K562 (cell line): ENCODE data around the gene TAPBPL. TPM values are rescaled to one million over a fixed set of nuclear protein-coding genes. Genes with fewer than 3 reads are reported as not detected.

Experiments
- ATAC-seq: fragments of 200-7000 bp; cut with Tn5 transposase; 3 replicates; pipeline ENCODE4 v1.9.1; 2020; ENCODE audit warnings: moderate library complexity
- BruUV-seq: library from RNA; stranded (reverse); fragments of 400-500 nt; replicated peaks from 2 replicates; lab custom pipeline; 2021; lab: Mats Ljungman, UMichigan
- CTCF ChIA-PET: fragments of 300-600 bp; formaldehyde crosslinking; extraction: SDS; loops from one replicate; lab custom pipeline; 2021; ENCODE audit warnings: low intra/inter-chr PET ratio; lab: Yijun Ruan, JAX
- POLR2A ChIA-PET: fragments of 300-600, 350-650 bp; sonication (Branson Sonifier 250); formaldehyde crosslinking; extraction: SDS; loops from one replicate; lab custom pipeline; 2021; ENCODE audit warnings: antibody characterized with exemption, inconsistent platforms; lab: Yijun Ruan, JAX
- DNase-seq, 4 experiments: peaks; one replicate each; pipeline versions ENCODE4 v3.0.0 to v3.0.0-alpha.2; 2011 to 2018; ENCODE audit warnings: low spot score in 3 of 4, mixed read lengths in 3 of 4; ENCODE audit errors: extremely low read depth in 1 of 4
- FAIRE-seq: peaks from 2 replicates; lab custom pipeline; 2011; peaks lifted over from hg19 to GRCh38; lab: Jason Lieb, UNC
- H2AFZ ChIP-seq: 2 replicates; pipeline ENCODE4 v1.6.0; 2011; ENCODE audit warnings: low read depth, low read length, control low read depth, inconsistent platforms
- H3K27ac ChIP-seq: fragments of 200-600 bp; 3 replicates; pipeline ENCODE4 v1.8.0; 2011; ENCODE audit warnings: low read depth, mild to moderate bottlenecking, control low read depth, inconsistent platforms, low read length, moderate library complexity, mixed read lengths; ENCODE audit errors: extremely low read depth
- H3K27me3 ChIP-seq, 2 experiments: fragments of 300-600 bp in 1 of 2; 2 replicates in 1 of 2; 3 replicates in 1 of 2; pipeline versions ENCODE4 v1.6.0 to v1.8.0; 2011; ENCODE audit warnings: inconsistent platforms in 2 of 2, low read length in 2 of 2, mild to moderate bottlenecking in 1 of 2, mixed read lengths in 1 of 2, moderate library complexity in 1 of 2; ENCODE audit not compliant: control insufficient read depth in 2 of 2, insufficient read depth in 2 of 2
- H3K36me3 ChIP-seq: fragments of 300-600 bp; 3 replicates; pipeline ENCODE4 v1.8.0; 2011; ENCODE audit warnings: mild to moderate bottlenecking, low read length, inconsistent platforms; ENCODE audit not compliant: control insufficient read depth, insufficient read depth
- H3K4me1 ChIP-seq, 2 experiments: fragments of 200-600 bp in 1 of 2; replicated peaks in 1 of 2; 2 replicates in 1 of 2; 3 replicates in 1 of 2; pipeline versions ENCODE4 v1.5.1 to v1.8.0; 2011; ENCODE audit warnings: inconsistent platforms in 2 of 2, low read length in 2 of 2, mild to moderate bottlenecking in 1 of 2, mixed read lengths in 1 of 2, moderate library complexity in 1 of 2; ENCODE audit not compliant: control insufficient read depth in 2 of 2, insufficient read depth in 2 of 2
- H3K4me2 ChIP-seq: 2 replicates; pipeline ENCODE4 v1.6.1; 2011; ENCODE audit warnings: low read length, control low read depth, inconsistent platforms, mixed read lengths; ENCODE audit not compliant: insufficient read depth
- H3K4me3 ChIP-seq: fragments of 200-600 bp; sonication (generic), shearing (Covaris generic); 2 replicates; pipeline ENCODE4 v1.5.1; 2016; ENCODE audit warnings: control low read depth, inconsistent platforms
- H3K79me2 ChIP-seq: fragments of 200-600 bp; 3 replicates; pipeline ENCODE4 v1.8.0; 2011; ENCODE audit warnings: low read length, inconsistent platforms; ENCODE audit not compliant: control insufficient read depth, insufficient read depth
- H3K9ac ChIP-seq, 2 experiments: 2 replicates each; pipeline versions ENCODE4 v1.6.0 to v1.6.1; 2011; ENCODE audit warnings: low read depth in 2 of 2, low read length in 2 of 2, control low read depth in 1 of 2, inconsistent platforms in 1 of 2, mild to moderate bottlenecking in 1 of 2, mixed read lengths in 1 of 2; ENCODE audit not compliant: insufficient read depth in 1 of 2
- H3K9me1 ChIP-seq: one replicate; pipeline ENCODE4 v1.6.0; 2011; ENCODE audit warnings: inconsistent platforms, mild to moderate bottlenecking, low read length, moderate library complexity; ENCODE audit not compliant: control insufficient read depth, insufficient read depth
- H3K9me3 ChIP-seq: replicated peaks from 2 replicates; pipeline ENCODE4 v1.5.1; 2011; ENCODE audit warnings: low read depth, low read length, inconsistent platforms; ENCODE audit not compliant: control insufficient read depth, insufficient read depth
- H4K20me1 ChIP-seq: replicated peaks from 2 replicates; pipeline ENCODE4 v1.6.1; 2011; ENCODE audit warnings: low read length, inconsistent platforms, mixed read lengths; ENCODE audit not compliant: control insufficient read depth, insufficient read depth
- CLOCK ChIP-seq: fragments of 250-450 bp; sonication (Bioruptor Pico); IDR thresholded peaks from 2 replicates; pipeline ENCODE4 v1.4.0; 2020; ENCODE audit warnings: mild to moderate bottlenecking, moderate library complexity, borderline replicate concordance
- EGR1 ChIP-seq: fragments of 450-650 bp; conservative IDR thresholded peaks from 2 replicates; pipeline ENCODE4 v1.6.1; 2017; ENCODE audit warnings: mild to moderate bottlenecking
- ELF2 ChIP-seq: fragments of 250-450 bp; sonication (Bioruptor Pico); IDR thresholded peaks from 2 replicates; pipeline ENCODE4 v1.5.0; 2021; ENCODE audit warnings: mild to moderate bottlenecking
- ETV1 ChIP-seq: fragments of 450-650 bp; conservative IDR thresholded peaks from 2 replicates; pipeline ENCODE4 v1.6.1; 2016; ENCODE audit warnings: missing genetic modification characterization, control low read depth, low read depth, missing compliant biosample characterization
- HIVEP1 ChIP-seq: fragments of 250-450 bp; sonication (Bioruptor Pico); IDR thresholded peaks from 2 replicates; pipeline ENCODE4 v1.4.0; 2020; ENCODE audit warnings: mild to moderate bottlenecking
- MAZ ChIP-seq, 2 experiments: fragments of 450-650 bp in 1 of 2; sonication (generic) in 1 of 2; formaldehyde crosslinking; IDR thresholded peaks in 1 of 2; conservative IDR thresholded peaks in 1 of 2; 2 replicates each; pipeline versions ENCODE4 v1.4.0 to v1.5.0; 2020; ENCODE audit warnings: mild to moderate bottlenecking in 1 of 2, missing genetic modification reagents in 1 of 2
- NFIC ChIP-seq: fragments of 450-650 bp; IDR thresholded peaks from 2 replicates; pipeline ENCODE4 v1.6.1; 2017; ENCODE audit warnings: mild to moderate bottlenecking, inconsistent platforms
- RBFOX2 ChIP-seq: fragments of 200-400 bp; formaldehyde crosslinking; IDR thresholded peaks from 2 replicates; pipeline ENCODE4 v1.6.1; 2017; ENCODE audit warnings: low read depth, mild to moderate bottlenecking, low read length, moderate library complexity
- SNRNP70 ChIP-seq: fragments of 200-400 bp; formaldehyde crosslinking; optimal IDR thresholded peaks from 2 replicates; pipeline ENCODE3; 2017; ENCODE audit warnings: low read depth, low read length
- SREBF2 ChIP-seq: sonication (generic); formaldehyde crosslinking; IDR thresholded peaks from 2 replicates; pipeline ENCODE4 v1.4.0; 2020; ENCODE audit warnings: mild to moderate bottlenecking, missing genetic modification reagents
- ZFP30 ChIP-seq: fragments of 250-450 bp; sonication (Bioruptor Pico); IDR thresholded peaks from 2 replicates; pipeline ENCODE4 v1.8.0; 2022; ENCODE audit warnings: moderate library complexity, mild to moderate bottlenecking, inconsistent platforms, borderline replicate concordance
- ZNF644 ChIP-seq: fragments of 200-800 bp; sonication (Bioruptor generic); IDR thresholded peaks from 2 replicates; pipeline ENCODE4 v1.6.1; 2016; ENCODE audit warnings: low read depth, missing genetic modification characterization, missing compliant biosample characterization
- WGBS: fragments of 100-300 bp; shearing (Covaris generic); methylation state at CpG from one replicate; pipeline ENCODE4 v1.1.6; 2016; ENCODE audit warnings: low coverage, mixed read lengths; ENCODE audit not compliant: insufficient coverage; ENCODE audit errors: missing lambda C conversion rate; 5-methylcytosine and 5-hydroxymethylcytosine counted together
- in situ Hi-C: fragments of 300-500 bp; cut with MboI; formaldehyde crosslinking; loops from 4 replicates; pipeline ENCODE4 v1.15.0; 2018; ENCODE audit warnings: inconsistent platforms, mixed read lengths
- intact Hi-C: fragments of 100-400 bp; cut with micrococcal nuclease; formaldehyde crosslinking; loops from 2 replicates; pipeline ENCODE4 v1.14.2; 2022
- polyA plus RNA-seq, 8 experiments: library from polyadenylated mRNA; depleted of rRNA in 4 of 8; stranded (reverse) in 5 of 8; unstranded in 3 of 8; fragments of >200 nt; fragmentation: Nextera tagmentation in 2 of 8; fragmentation: Illumina TruSeq in 1 of 8; extraction: Ambion mirVana in 2 of 8; extraction: Trizol in 1 of 8; gene quantifications; 2 replicates each; pipeline versions ENCODE4 v1.2.1 to v1.2.3, GENCODE V29; 2011 to 2014; ENCODE audit warnings: inconsistent platforms in 1 of 8, missing spikeins in 1 of 8
- total RNA-seq, 7 experiments: library from RNA; depleted of rRNA in 6 of 7; stranded (reverse); fragments of >200 nt in 6 of 7; fragmentation: Illumina TruSeq in 2 of 7; extraction: Trizol in 2 of 7; gene quantifications; 2 replicates each; pipeline versions ENCODE4 v1.2.1 to v1.2.3, GENCODE V29; 2011 to 2021; ENCODE audit warnings: low replicate concordance in 1 of 7
- TF ChIP-seq, protein P1 (sequence below): sonication (generic); formaldehyde crosslinking; IDR thresholded peaks from 2 replicates; pipeline ENCODE4 v1.8.0; 2022; ENCODE audit warnings: mild to moderate bottlenecking, low read depth, missing genetic modification reagents
- TF ChIP-seq, protein P2 (sequence below): fragments of 450-650 bp; IDR thresholded peaks from 2 replicates; pipeline ENCODE4 v1.6.1; 2016

TAPBPL gene
- total and polyA plus RNA-seq, 9 of the 15 experiments (the other 6 are each of a cell fraction or from before 2014, with no cell fraction given) = 0.29 to 1.6 (median 0.45) TPM

DNA sequence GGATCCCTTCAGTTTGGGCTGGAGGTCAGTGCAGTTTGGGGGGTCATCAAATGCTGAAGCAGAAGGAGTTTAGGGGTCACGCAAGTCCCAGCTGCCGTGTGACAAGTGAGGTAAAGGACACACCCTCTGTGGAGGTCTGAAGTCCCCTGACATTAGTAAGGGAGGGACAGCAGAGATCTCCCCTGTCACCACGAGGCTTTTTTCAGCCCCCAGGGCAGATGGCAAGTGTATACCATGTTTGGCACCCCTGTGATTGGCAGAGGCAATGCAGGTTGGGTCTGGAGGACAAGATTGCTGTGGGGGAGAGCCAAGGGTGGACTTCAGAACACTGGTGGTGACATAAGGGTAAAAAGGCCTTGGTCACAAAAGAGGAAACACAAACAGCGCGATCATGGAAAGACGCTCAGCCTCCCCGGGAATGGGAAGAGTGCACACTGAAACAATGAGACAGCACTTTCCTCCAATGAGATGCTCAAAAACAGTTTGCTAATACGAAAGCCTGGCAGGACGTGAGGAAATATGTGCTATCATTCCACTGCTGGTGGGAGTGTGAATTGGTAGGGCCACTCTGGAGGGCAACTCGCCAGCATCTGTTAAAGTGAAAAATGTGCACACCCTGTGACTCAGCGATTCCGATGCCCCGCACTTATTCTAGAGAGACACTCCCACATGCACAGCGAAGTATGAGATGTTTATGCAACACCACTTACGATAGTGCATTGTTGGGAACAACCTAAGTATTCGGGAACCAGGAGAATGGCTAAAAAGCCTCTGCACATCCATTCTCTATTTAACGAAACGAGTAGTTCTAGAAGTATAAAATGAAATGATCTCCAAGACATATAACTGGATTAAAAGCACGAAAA is 21.5 kb upstream of the TAPBPL start (continued):
- no peak for TF ChIP-seq CLOCK
- TF ChIP-seq HIVEP1 (CRISPR knock-in tag) = no peak
- no peak for TF ChIP-seq SNRNP70
- TF ChIP-seq ETV1 (tag) = no peak
- TF ChIP-seq RBFOX2 = no peak
- TF ChIP-seq, all 486 proteins: peak for 80

DNA sequence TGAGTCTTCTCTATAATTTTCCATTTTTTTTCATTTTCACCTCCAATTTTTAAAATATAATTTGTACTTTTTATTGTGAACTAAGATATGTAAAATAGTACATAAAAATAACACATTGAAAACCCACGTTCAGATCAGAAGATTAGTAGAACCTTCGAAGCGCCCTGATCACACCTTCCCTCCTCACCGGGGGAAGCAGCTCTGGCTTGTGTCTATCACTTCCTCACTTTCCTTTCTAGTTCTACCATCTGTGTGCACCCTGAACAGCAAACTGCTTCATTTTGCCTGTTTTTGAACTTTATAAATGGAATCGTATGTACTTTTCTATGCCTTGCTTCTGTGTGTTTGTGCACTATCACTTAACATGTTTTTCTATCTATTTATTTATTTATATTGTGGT is 18.9 kb upstream of the TAPBPL start:
- Histone ChIP-seq H3K9me3 (no peaks in the 10 kb centered on the region), H3K9me1 (no peaks in the 10 kb centered on the region), H3K36me3 (no peaks in the 10 kb centered on the region), H2AFZ (no peak overlapping the region), H4K20me1 (no peaks in the 10 kb centered on the region), H3K4me1 (peaks cover 7 to 18% of the 10 kb centered on the region in 2 experiments; a peak in 3 of 5 replicates), H3K79me2 (no peaks in the 10 kb centered on the region), H3K9ac (no peak overlapping the region), H3K4me2 (no peak overlapping the region), H3K27me3 (no peaks in the 10 kb centered on the region), H3K4me3 (no peak overlapping the region), H3K27ac (no peak overlapping the region)
- no peak for DNase-seq
- FAIRE-seq = no peak
- POLR2A ChIA-PET = interaction anchor here (0.6 kb wide), 1 partner anchor 23 kb away, joined by 5 read pairs; no protein-coding TSS in a partner anchor
- CTCF ChIA-PET = interaction anchor here (0.6 kb wide), 1 partner anchor 149 kb away, joined by 3 read pairs; no protein-coding TSS in a partner anchor
- intact Hi-C loops = no loop called here
- ATAC-seq = no peak
- 67% methylated on average over 5 of the region's 5 CpGs for WGBS
- no TSS peak for BruUV-seq
- in situ Hi-C loops = no loop called here
- TF ChIP-seq ZNF644 = no peak
- no peak for TF ChIP-seq ELF2 (CRISPR knock-in tag)
- no peak for TF ChIP-seq SREBF2 (CRISPR knock-in tag)
- TF ChIP-seq, protein P1, sequence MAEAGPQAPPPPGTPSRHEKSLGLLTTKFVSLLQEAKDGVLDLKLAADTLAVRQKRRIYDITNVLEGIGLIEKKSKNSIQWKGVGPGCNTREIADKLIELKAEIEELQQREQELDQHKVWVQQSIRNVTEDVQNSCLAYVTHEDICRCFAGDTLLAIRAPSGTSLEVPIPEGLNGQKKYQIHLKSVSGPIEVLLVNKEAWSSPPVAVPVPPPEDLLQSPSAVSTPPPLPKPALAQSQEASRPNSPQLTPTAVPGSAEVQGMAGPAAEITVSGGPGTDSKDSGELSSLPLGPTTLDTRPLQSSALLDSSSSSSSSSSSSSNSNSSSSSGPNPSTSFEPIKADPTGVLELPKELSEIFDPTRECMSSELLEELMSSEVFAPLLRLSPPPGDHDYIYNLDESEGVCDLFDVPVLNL = no peak
- no peak for TF ChIP-seq MAZ (CRISPR knock-in tag; conservative IDR thresholded peaks at IDR 0.05 in 1 of 2, IDR thresholded peaks at IDR 0.05 in 1 of 2)
- TF ChIP-seq, protein P2, sequence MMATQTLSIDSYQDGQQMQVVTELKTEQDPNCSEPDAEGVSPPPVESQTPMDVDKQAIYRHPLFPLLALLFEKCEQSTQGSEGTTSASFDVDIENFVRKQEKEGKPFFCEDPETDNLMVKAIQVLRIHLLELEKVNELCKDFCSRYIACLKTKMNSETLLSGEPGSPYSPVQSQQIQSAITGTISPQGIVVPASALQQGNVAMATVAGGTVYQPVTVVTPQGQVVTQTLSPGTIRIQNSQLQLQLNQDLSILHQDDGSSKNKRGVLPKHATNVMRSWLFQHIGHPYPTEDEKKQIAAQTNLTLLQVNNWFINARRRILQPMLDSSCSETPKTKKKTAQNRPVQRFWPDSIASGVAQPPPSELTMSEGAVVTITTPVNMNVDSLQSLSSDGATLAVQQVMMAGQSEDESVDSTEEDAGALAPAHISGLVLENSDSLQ = no peak
- TF ChIP-seq NFIC = no peak
- no peak for TF ChIP-seq ZFP30 (CRISPR knock-in tag)
- no peak for TF ChIP-seq EGR1
